T-cell (primary cell): ENCODE measurements around the gene DDAH1. TPM values are rescaled to one million over a fixed set of nuclear protein-coding genes. Genes with fewer than 3 reads are reported as not detected.

Source experiments
- ATAC-seq, 4 experiments: fragments of 200-7000 bp in 3 of 4; fragments of 150-1000 bp in 1 of 4; cut with Tn5 transposase; replicated peaks in 1 of 4; 1 replicate in 3 of 4; 2 replicates in 1 of 4; pipeline ENCODE4 v1.10.0; 2021; ENCODE audit warnings: moderate library complexity in 3 of 4, mild to moderate bottlenecking in 2 of 4, moderate number of reproducible peaks in 1 of 4
- CTCF ChIA-PET, 2 donors: fragments of 300-600 bp; sonication (Branson Sonifier 250); formaldehyde crosslinking; loops; one replicate each; lab custom pipeline; 2022; ENCODE audit warnings: antibody characterized with exemption in 2 of 2; lab: Charles Lee
- POLR2A ChIA-PET, 2 donors: fragments of 300-600 bp; sonication (Branson Sonifier 250); formaldehyde crosslinking; loops; one replicate each; lab custom pipeline; 2022; ENCODE audit warnings: antibody characterized with exemption in 2 of 2; lab: Charles Lee
- DNase-seq, 35 experiments: peaks; one replicate each; pipeline versions ENCODE4 v3.0.0 to v3.0.0-alpha.2; 2013 to 2023
- H3K27ac ChIP-seq: one replicate; pipeline ENCODE4 v1.5.1; 2013; ENCODE audit warnings: low read length
- H3K27me3 ChIP-seq, 2 experiments: replicated peaks in 1 of 2; 1 replicate in 1 of 2; 2 replicates in 1 of 2; pipeline versions ENCODE4 v1.6.1 to v1.7.0; 2013; ENCODE audit warnings: low read length in 1 of 2, mixed read lengths in 1 of 2; ENCODE audit not compliant: control insufficient read depth in 2 of 2, insufficient read depth in 2 of 2; ENCODE audit errors: extremely low read depth in 1 of 2
- H3K36me3 ChIP-seq, 2 donors: 1 replicate in 1 of 2; 2 replicates in 1 of 2; pipeline versions ENCODE4 v1.6.1 to v1.7.0; 2013; ENCODE audit warnings: low read length in 1 of 2; ENCODE audit not compliant: control insufficient read depth in 2 of 2, insufficient read depth in 1 of 2; ENCODE audit errors: extremely low read depth in 1 of 2
- H3K4me1 ChIP-seq, 2 experiments: 1 replicate in 1 of 2; 2 replicates in 1 of 2; pipeline versions ENCODE4 v1.6.1 to v1.7.0; 2013; ENCODE audit warnings: low read length in 2 of 2, mixed read lengths in 1 of 2; ENCODE audit not compliant: insufficient read depth in 2 of 2, control insufficient read depth in 1 of 2; ENCODE audit errors: extremely low read depth in 1 of 2
- H3K4me3 ChIP-seq, 2 donors: 1 replicate in 1 of 2; 2 replicates in 1 of 2; pipeline versions ENCODE4 v1.5.1 to v1.7.0; 2013; ENCODE audit warnings: mild to moderate bottlenecking in 2 of 2, low read length in 1 of 2, moderate library complexity in 1 of 2; ENCODE audit not compliant: control insufficient read depth in 1 of 2; ENCODE audit errors: extremely low read depth in 1 of 2
- H3K9me3 ChIP-seq: 2 replicates; pipeline ENCODE4 v1.7.0; 2013
- H3K27ac Mint-ChIP-seq, 2 donors: one replicate each; pipeline ENCODE4 v1.8.0; 2020 to 2021; ENCODE audit warnings: mild to moderate bottlenecking in 2 of 2, mixed read lengths in 2 of 2
- H3K27me3 Mint-ChIP-seq, 2 donors: one replicate each; pipeline ENCODE4 v1.8.0; 2021 to 2022; ENCODE audit warnings: mixed read lengths in 2 of 2
- H3K36me3 Mint-ChIP-seq: one replicate; pipeline ENCODE4 v1.8.0; 2021; ENCODE audit warnings: mixed read lengths
- H3K4me1 Mint-ChIP-seq, 3 donors: one replicate each; pipeline ENCODE4 v1.8.0; 2020 to 2022; ENCODE audit warnings: mixed read lengths in 3 of 3, mild to moderate bottlenecking in 1 of 3
- H3K4me3 Mint-ChIP-seq, 3 donors: one replicate each; pipeline ENCODE4 v1.8.0; 2020 to 2022; ENCODE audit warnings: mild to moderate bottlenecking in 3 of 3, mixed read lengths in 3 of 3, moderate library complexity in 3 of 3
- H3K9me3 Mint-ChIP-seq, 3 donors: one replicate each; pipeline ENCODE4 v1.8.0; 2020 to 2022; ENCODE audit warnings: mixed read lengths in 3 of 3
- WGBS: methylation state at CpG from one replicate; pipeline ENCODE4 v1.1.5; 2013; ENCODE audit warnings: missing lambda C conversion rate; ENCODE audit not compliant: insufficient coverage; 5-methylcytosine and 5-hydroxymethylcytosine counted together
- total RNA-seq, 35 experiments: library from RNA in 6 of 35; stranded (reverse) in 6 of 35; fragments of 120-200 nt in 1 of 35; gene quantifications; one replicate each; pipeline versions ENCODE4 v1.2.1 to v1.2.4 and lab custom pipeline; 2013 to 2026

Gene DDAH1
- total RNA-seq, 5 donors from 2014 or later (not counting 1 experiment from before 2014, with no cell fraction given): 0.16 to 0.47 (median 0.32) TPM; not detected in 2

DNA sequence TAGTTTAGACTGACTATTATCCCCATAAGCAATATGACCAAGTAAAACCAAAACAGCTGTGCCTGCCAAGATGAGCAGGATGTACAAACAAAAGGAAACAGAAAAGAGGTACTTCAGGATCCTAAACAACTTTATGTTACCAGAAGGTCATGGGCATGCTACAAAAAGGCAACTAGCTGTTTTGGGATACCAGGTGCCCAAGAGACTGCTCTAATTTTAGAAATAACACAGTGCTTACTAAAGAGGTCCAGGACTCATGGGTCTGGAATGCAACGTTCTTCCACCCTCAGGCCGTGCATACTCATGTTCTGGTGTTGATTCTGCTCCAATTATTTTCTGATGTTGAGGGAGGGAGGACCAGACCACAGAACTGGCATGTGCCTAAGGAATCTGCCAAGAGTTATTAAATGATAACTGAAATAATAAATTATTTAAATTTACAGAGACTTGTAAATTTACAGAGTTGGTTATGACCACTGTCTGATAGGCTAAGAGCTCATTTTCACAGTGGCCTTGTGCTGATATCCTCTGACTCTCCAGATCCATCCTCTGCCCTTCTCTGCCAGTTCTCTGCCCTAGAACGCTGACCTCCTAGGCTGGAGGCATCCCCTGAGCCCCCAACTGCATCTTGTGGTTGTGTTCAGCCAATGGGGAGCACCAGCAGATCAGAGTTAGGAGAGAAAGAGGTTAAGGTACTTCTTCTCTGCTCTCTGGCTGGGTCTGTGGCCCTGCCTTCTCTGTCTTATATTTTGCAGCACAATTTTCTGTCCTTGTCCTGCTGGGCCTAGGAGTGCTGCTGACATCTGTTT, 150.9 kb downstream of the DDAH1 start:
- no peaks in the 10 kb centered on the region for H3K4me1 ChIP-seq
- 67% methylated on average over 1 of the region's 3 CpGs for WGBS
- no peak overlapping the region for H3K4me3 ChIP-seq
- H3K9me3 ChIP-seq: no peaks in the 10 kb centered on the region
- ATAC-seq (no peak), DNase-seq (no peak)
- Mint-ChIP-seq H3K27ac (no peak overlapping the region), H3K9me3 (no peaks in the 10 kb centered on the region), H3K27me3 (peaks cover 46 to 51% of the 10 kb centered on the region in 2 donors), H3K4me3 (no peak overlapping the region), H3K36me3 (no peaks in the 10 kb centered on the region), H3K4me1 (no peaks in the 10 kb centered on the region)
- H3K27me3 ChIP-seq: peaks cover 0 to 12% of the 10 kb centered on the region in 2 experiments
- no peaks in the 10 kb centered on the region for H3K36me3 ChIP-seq
- no peak overlapping the region for H3K27ac ChIP-seq
- ChIA-PET POLR2A (no interaction called here), CTCF (no interaction called here)

DNA sequence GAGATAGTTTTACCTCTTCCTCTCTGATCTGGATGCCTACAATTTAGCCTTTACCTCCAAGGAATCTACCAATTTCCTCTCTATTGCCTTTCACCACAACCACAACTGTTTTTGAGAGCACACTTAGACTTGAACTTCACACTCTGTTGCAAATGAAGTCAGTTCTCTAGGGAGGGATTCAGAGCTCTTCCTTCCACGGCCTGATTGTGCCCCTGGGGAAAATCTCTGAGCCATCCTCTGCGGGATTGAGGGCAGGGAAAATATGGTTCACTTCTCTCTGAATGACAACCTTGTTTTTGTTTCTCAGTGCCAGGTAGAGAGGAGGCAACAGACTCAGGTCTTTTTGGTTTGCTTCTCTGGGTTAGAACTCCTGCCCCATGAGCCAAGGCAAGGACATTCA, 153.1 kb downstream of the DDAH1 start:
- Histone ChIP-seq H3K27ac (no peak overlapping the region), H3K4me1 (peaks cover 0 to 9% of the 10 kb centered on the region in 2 experiments), H3K36me3 (no peaks in the 10 kb centered on the region), H3K9me3 (no peaks in the 10 kb centered on the region), H3K4me3 (no peak overlapping the region), H3K27me3 (peaks cover 0 to 21% of the 10 kb centered on the region in 2 experiments)
- Mint-ChIP-seq H3K27me3 (peaks cover 43 to 51% of the 10 kb centered on the region in 2 donors), H3K4me3 (no peak overlapping the region), H3K36me3 (no peaks in the 10 kb centered on the region), H3K27ac (no peak overlapping the region), H3K9me3 (no peaks in the 10 kb centered on the region), H3K4me1 (peaks cover 8% of the 10 kb centered on the region in 3 donors)
- ChIA-PET POLR2A (no interaction called here), CTCF (interaction anchor here in 1 of 2 donors (0.6 kb wide), 1 partner anchor 9 kb away, joined by 3 read pairs; no protein-coding TSS in a partner anchor)
- ATAC-seq (no peak), DNase-seq (no peak)
- whole genome bisulfite sequencing: 46% methylated on average over 2 of the region's 2 CpGs

DNA sequence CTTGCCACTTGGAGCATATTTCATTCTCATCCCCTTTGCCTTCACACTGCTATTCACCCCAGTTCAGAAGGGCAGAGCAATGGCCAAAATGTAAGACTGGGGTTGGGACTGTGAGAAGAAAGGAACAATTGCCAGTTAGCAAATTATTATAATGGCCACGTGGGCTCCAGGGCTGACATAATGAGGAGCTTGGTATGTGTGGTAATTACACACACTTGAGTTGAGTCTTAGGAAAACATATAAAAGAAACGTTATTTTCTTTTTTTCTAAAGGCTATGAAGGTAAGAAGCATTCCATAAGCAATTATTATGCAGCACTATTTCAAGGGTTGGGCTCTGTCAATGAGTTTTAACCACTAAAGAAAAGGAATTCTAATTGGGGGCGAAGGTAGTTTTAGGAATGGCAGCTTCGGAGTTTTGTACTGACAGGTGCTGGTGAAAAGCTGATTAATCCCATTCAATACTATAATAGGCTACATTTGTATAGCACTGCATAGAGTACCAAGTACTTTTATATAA, 156.1 kb downstream of the DDAH1 start:
- no peak for DNase-seq
- CTCF ChIA-PET: interaction anchor here in 1 of 2 donors (0.5 to 1.2 kb wide), 5 partner anchors 11 to 398 kb away, joined by 3 to 6 read pairs (median 3); no protein-coding TSS in a partner anchor
- no peak overlapping the region for H3K27ac Mint-ChIP-seq
- peaks cover 0 to 9% of the 10 kb centered on the region in 2 experiments for H3K4me1 ChIP-seq
- H3K27me3 ChIP-seq: peaks cover 0 to 18% of the 10 kb centered on the region in 2 experiments
- ATAC-seq: no peak
- no peaks in the 10 kb centered on the region for H3K36me3 Mint-ChIP-seq
- H3K4me3 ChIP-seq: no peak overlapping the region
- peaks cover 8% of the 10 kb centered on the region in 3 donors for H3K4me1 Mint-ChIP-seq
- H3K27me3 Mint-ChIP-seq: peaks cover 39% of the 10 kb centered on the region in 2 donors
- H3K36me3 ChIP-seq: no peaks in the 10 kb centered on the region
- POLR2A ChIA-PET: interaction anchor here in 1 of 2 donors (0.7 kb wide), 1 partner anchor 395 kb away, joined by 3 read pairs; no protein-coding TSS in a partner anchor
- WGBS: no CpG with 5 or more reads among the region's 4 CpGs
- no peak overlapping the region for H3K27ac ChIP-seq
- H3K4me3 Mint-ChIP-seq: no peak overlapping the region
- no peaks in the 10 kb centered on the region for H3K9me3 ChIP-seq
- no peaks in the 10 kb centered on the region for H3K9me3 Mint-ChIP-seq

DNA sequence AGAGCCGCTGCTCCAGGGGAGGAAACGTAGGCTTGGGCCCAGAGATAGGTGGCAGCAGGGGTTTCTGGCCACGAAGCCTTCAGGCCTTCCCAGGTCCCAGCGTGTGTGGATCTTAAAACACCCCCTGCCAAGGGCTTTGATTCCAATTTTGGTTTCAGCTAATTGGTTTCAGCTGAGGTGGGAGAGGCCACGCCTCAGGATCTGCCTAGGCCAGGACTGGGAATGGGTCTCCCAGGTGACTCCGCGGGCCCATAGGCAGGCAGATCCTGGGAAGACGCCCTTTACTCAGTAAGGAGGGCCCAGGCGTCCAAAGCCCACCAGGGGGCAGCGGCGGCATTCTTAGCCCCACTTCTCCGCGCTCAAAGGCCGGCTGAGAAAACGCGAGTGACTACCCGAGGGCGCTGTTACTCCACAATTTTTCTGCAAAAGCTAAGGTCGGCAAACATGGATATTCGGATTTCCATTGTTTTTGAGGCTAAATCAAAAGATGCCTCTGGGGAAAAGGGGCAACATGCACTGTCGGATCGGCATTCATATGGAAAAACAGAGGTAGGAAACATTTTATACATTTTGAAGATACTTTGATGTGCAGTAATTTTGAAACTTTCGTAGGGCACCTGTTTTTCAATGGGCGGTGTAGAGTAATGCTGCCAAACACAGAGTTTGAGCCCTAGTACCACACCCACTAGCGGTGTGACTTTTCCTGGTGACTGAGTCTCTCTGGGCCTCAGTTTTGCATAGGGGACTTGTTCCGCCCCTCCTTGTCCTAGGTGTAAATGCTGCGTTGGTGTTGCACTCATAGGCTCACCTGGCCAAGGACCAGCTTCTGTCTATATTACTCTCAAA, 156.7 kb downstream of the DDAH1 start:
- ChIA-PET CTCF (interaction anchor here in 1 of 2 donors (0.5 to 1.2 kb wide), 4 partner anchors 11 to 398 kb away, joined by 3 to 6 read pairs (median 4); no protein-coding TSS in a partner anchor), POLR2A (interaction anchor here in 1 of 2 donors (0.7 kb wide), 1 partner anchor 394 kb away, joined by 3 read pairs; no protein-coding TSS in a partner anchor)
- Histone ChIP-seq H3K36me3 (no peaks in the 10 kb centered on the region), H3K4me1 (peaks cover 0 to 9% of the 10 kb centered on the region in 2 experiments), H3K27me3 (peaks cover 0 to 20% of the 10 kb centered on the region in 2 experiments), H3K9me3 (no peaks in the 10 kb centered on the region), H3K27ac (no peak overlapping the region), H3K4me3 (peak overlapping the region in 1 of 2 donors; percentile 14)
- Mint-ChIP-seq H3K27me3 (peaks cover 33 to 37% of the 10 kb centered on the region in 2 donors), H3K4me3 (peak overlapping the region; percentile 49 to 68 (median 66)), H3K4me1 (peaks cover 8% of the 10 kb centered on the region in 3 donors), H3K9me3 (no peaks in the 10 kb centered on the region), H3K36me3 (no peaks in the 10 kb centered on the region), H3K27ac (no peak overlapping the region)
- DNase-seq: peak; percentile 6 to 68 (median 43)
- peak; percentile 76 to 89 (median 84) for ATAC-seq
- WGBS: 17% methylated on average over 20 of the region's 27 CpGs

DNA sequence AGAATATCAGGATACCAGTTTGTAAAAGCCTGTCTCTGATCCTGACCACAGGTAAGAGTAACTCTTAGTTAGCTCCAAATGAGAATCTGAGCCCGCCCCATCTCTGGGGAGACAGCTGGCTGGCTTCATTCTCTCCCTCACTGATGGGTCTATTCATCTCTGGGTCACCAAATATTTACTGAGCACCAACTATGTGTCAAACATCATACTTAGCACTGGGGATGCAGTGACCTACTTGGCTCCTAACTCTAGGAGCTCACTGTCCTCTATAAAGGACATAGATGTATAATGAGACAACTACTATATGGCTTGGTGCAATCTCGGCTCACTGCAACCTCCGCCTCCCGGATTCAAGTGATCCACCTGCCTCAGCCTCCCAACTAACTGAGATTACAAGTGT, 158.7 kb downstream of the DDAH1 start:
- ChIA-PET POLR2A (no interaction called here), CTCF (interaction anchor here in 1 of 2 donors (0.6 kb wide), 1 partner anchor 90 kb away, joined by 3 read pairs; no protein-coding TSS in a partner anchor)
- H3K27me3 ChIP-seq: peaks cover 0 to 20% of the 10 kb centered on the region in 2 experiments
- H3K27ac ChIP-seq: no peak overlapping the region
- WGBS: 95% methylated on average over 3 of the region's 4 CpGs
- no peaks in the 10 kb centered on the region for H3K9me3 ChIP-seq
- H3K4me1 Mint-ChIP-seq: peaks cover 8% of the 10 kb centered on the region in 3 donors
- no peak overlapping the region for H3K27ac Mint-ChIP-seq
- H3K4me1 ChIP-seq: peaks cover 0 to 9% of the 10 kb centered on the region in 2 experiments
- DNase-seq (no peak), ATAC-seq (no peak)
- H3K36me3 ChIP-seq: no peaks in the 10 kb centered on the region
- H3K4me3 ChIP-seq: no peak overlapping the region
- no peak overlapping the region for H3K4me3 Mint-ChIP-seq
- no peaks in the 10 kb centered on the region for H3K36me3 Mint-ChIP-seq
- H3K27me3 Mint-ChIP-seq: peaks cover 21 to 27% of the 10 kb centered on the region in 2 donors
- H3K9me3 Mint-ChIP-seq: no peaks in the 10 kb centered on the region
